ENCODE measurements around the gene FBXW12.

Gene FBXW12

GRCh38 chr3:48352546-48352945 is 19.5 kb upstream of the FBXW12 start:
- Histone ChIP-seq H3K9me3 (ENCODE audit: insufficient read depth, low read depth, low read length) (peaks cover 3% of the 10 kb centered on the region), H3K18ac (ENCODE audit: low read length) (no peak overlapping the region), H3K27ac (ENCODE audit: low read depth, low read length) (no peak overlapping the region), H4K8ac (ENCODE audit: low read depth, low read length) (no peak overlapping the region), H3K4me1 (ENCODE audit: control insufficient read depth in 1 of 2, insufficient read depth in 2 of 2, low read length in 2 of 2) (no peaks in the 10 kb centered on the region), H3K36me3 (ENCODE audit: control insufficient read depth in 1 of 2, insufficient read depth in 2 of 2, low read length in 2 of 2) (no peaks in the 10 kb centered on the region), H3K23ac (ENCODE audit: low read length) (no peak overlapping the region), H4K12ac (ENCODE audit: low read depth, low read length) (no peak overlapping the region), H3K4me2 (ENCODE audit: low read length) (no peak overlapping the region), H3K4me3 (ENCODE audit: low read depth, low read length) (no peak overlapping the region), H2BK12ac (ENCODE audit: low read length) (no peak overlapping the region), H2AFZ (ENCODE audit: insufficient read depth, low read length, poor library complexity) (no peak overlapping the region), H3K14ac (ENCODE audit: low read length) (no peak overlapping the region), H3K4ac (ENCODE audit: low read depth, low read length) (no peak overlapping the region), H3K79me1 (ENCODE audit: low read length) (no peaks in the 10 kb centered on the region), H3K27me3 (ENCODE audit: insufficient read depth, low read length) (no peaks in the 10 kb centered on the region), H3K9ac (ENCODE audit: low read length) (no peak overlapping the region), H2AK5ac (ENCODE audit: low read length) (no peak overlapping the region), H4K91ac (ENCODE audit: low read depth, low read length) (no peak overlapping the region), H3K79me2 (ENCODE audit: control insufficient read depth, insufficient read depth, low read length, poor library complexity) (no peaks in the 10 kb centered on the region), H2BK120ac (ENCODE audit: insufficient read depth, low read length, poor library complexity) (no peak overlapping the region), H2BK5ac (ENCODE audit: low read depth, low read length, poor library complexity) (no peak overlapping the region)
- no CpG with 5 or more reads among the region's 6 CpGs for WGBS (ENCODE audit: extremely low coverage, insufficient coverage, insufficient read length)
- no peak for DNase-seq

- Histone ChIP-seq H3K27me3 (ENCODE audit: insufficient read depth, low read length) (no peaks in the 10 kb centered on the region), H4K12ac (ENCODE audit: low read depth, low read length) (no peak overlapping the region), H3K14ac (ENCODE audit: low read length) (no peak overlapping the region), H3K79me2 (ENCODE audit: control insufficient read depth, insufficient read depth, low read length, poor library complexity) (no peaks in the 10 kb centered on the region), H2AK5ac (ENCODE audit: low read length) (no peak overlapping the region), H3K9me3 (ENCODE audit: insufficient read depth, low read depth, low read length) (peaks cover 9% of the 10 kb centered on the region), H4K8ac (ENCODE audit: low read depth, low read length) (no peak overlapping the region), H3K9ac (ENCODE audit: low read length) (no peak overlapping the region), H3K4ac (ENCODE audit: low read depth, low read length) (no peak overlapping the region), H3K27ac (ENCODE audit: low read depth, low read length) (no peak overlapping the region), H3K36me3 (ENCODE audit: control insufficient read depth in 1 of 2, insufficient read depth in 2 of 2, low read length in 2 of 2) (no peaks in the 10 kb centered on the region), H3K79me1 (ENCODE audit: low read length) (no peaks in the 10 kb centered on the region), H2BK120ac (ENCODE audit: insufficient read depth, low read length, poor library complexity) (no peak overlapping the region), H4K91ac (ENCODE audit: low read depth, low read length) (no peak overlapping the region), H3K18ac (ENCODE audit: low read length) (no peak overlapping the region), H2BK12ac (ENCODE audit: low read length) (no peak overlapping the region), H3K4me2 (ENCODE audit: low read length) (no peak overlapping the region), H2BK5ac (ENCODE audit: low read depth, low read length, poor library complexity) (no peak overlapping the region), H3K4me1 (ENCODE audit: control insufficient read depth in 1 of 2, insufficient read depth in 2 of 2, low read length in 2 of 2) (no peaks in the 10 kb centered on the region), H3K23ac (ENCODE audit: low read length) (no peak overlapping the region), H2AFZ (ENCODE audit: insufficient read depth, low read length, poor library complexity) (no peak overlapping the region), H3K4me3 (ENCODE audit: low read depth, low read length) (no peak overlapping the region)
- no CpG with 5 or more reads among the region's 4 CpGs for WGBS (ENCODE audit: extremely low coverage, insufficient coverage, insufficient read length)
- no peak for DNase-seq
Observed at GRCh38 chr3:48353987-48354386, 18.0 kb upstream of the FBXW12 start.

- no peak overlapping the region for H2BK12ac ChIP-seq (ENCODE audit: low read length)
- no peak overlapping the region for H4K91ac ChIP-seq (ENCODE audit: low read depth, low read length)
- no CpG with 5 or more reads among the region's 1 CpG for WGBS (ENCODE audit: extremely low coverage, insufficient coverage, insufficient read length)
- H3K23ac ChIP-seq (ENCODE audit: low read length): no peak overlapping the region
- H3K4me1 ChIP-seq (ENCODE audit: control insufficient read depth in 1 of 2, insufficient read depth in 2 of 2, low read length in 2 of 2): no peaks in the 10 kb centered on the region
- no peak overlapping the region for H3K4ac ChIP-seq (ENCODE audit: low read depth, low read length)
- no peak overlapping the region for H2BK120ac ChIP-seq (ENCODE audit: insufficient read depth, low read length, poor library complexity)
- H3K9me3 ChIP-seq (ENCODE audit: insufficient read depth, low read depth, low read length): peaks cover 9% of the 10 kb centered on the region
- H4K12ac ChIP-seq (ENCODE audit: low read depth, low read length): no peak overlapping the region
- H3K36me3 ChIP-seq (ENCODE audit: control insufficient read depth in 1 of 2, insufficient read depth in 2 of 2, low read length in 2 of 2): no peaks in the 10 kb centered on the region
- DNase-seq: no peak
- H3K27me3 ChIP-seq (ENCODE audit: insufficient read depth, low read length): no peaks in the 10 kb centered on the region
- H3K4me2 ChIP-seq (ENCODE audit: low read length): no peak overlapping the region
- H4K8ac ChIP-seq (ENCODE audit: low read depth, low read length): no peak overlapping the region
- H2AFZ ChIP-seq (ENCODE audit: insufficient read depth, low read length, poor library complexity): no peak overlapping the region
- H3K27ac ChIP-seq (ENCODE audit: low read depth, low read length): no peak overlapping the region
- no peaks in the 10 kb centered on the region for H3K79me2 ChIP-seq (ENCODE audit: control insufficient read depth, insufficient read depth, low read length, poor library complexity)
- H2AK5ac ChIP-seq (ENCODE audit: low read length): no peak overlapping the region
- H3K18ac ChIP-seq (ENCODE audit: low read length): no peak overlapping the region
- no peak overlapping the region for H3K4me3 ChIP-seq (ENCODE audit: low read depth, low read length)
- H2BK5ac ChIP-seq (ENCODE audit: low read depth, low read length, poor library complexity): no peak overlapping the region
- no peaks in the 10 kb centered on the region for H3K79me1 ChIP-seq (ENCODE audit: low read length)
- H3K14ac ChIP-seq (ENCODE audit: low read length): no peak overlapping the region
- H3K9ac ChIP-seq (ENCODE audit: low read length): no peak overlapping the region
Observed at GRCh38 chr3:48356419-48356818, 15.6 kb upstream of the FBXW12 start.

- no peaks in the 10 kb centered on the region for H3K27me3 ChIP-seq (ENCODE audit: insufficient read depth, low read length)
- H4K8ac ChIP-seq (ENCODE audit: low read depth, low read length): no peak overlapping the region
- no peaks in the 10 kb centered on the region for H3K36me3 ChIP-seq (ENCODE audit: control insufficient read depth in 1 of 2, insufficient read depth in 2 of 2, low read length in 2 of 2)
- DNase-seq: no peak
- H3K4me3 ChIP-seq (ENCODE audit: low read depth, low read length): no peak overlapping the region
- H3K18ac ChIP-seq (ENCODE audit: low read length): no peak overlapping the region
- H2BK5ac ChIP-seq (ENCODE audit: low read depth, low read length, poor library complexity): no peak overlapping the region
- no peak overlapping the region for H4K91ac ChIP-seq (ENCODE audit: low read depth, low read length)
- H3K14ac ChIP-seq (ENCODE audit: low read length): no peak overlapping the region
- H4K12ac ChIP-seq (ENCODE audit: low read depth, low read length): no peak overlapping the region
- no peak overlapping the region for H3K27ac ChIP-seq (ENCODE audit: low read depth, low read length)
- H3K79me2 ChIP-seq (ENCODE audit: control insufficient read depth, insufficient read depth, low read length, poor library complexity): no peaks in the 10 kb centered on the region
- H3K4me2 ChIP-seq (ENCODE audit: low read length): no peak overlapping the region
- no peaks in the 10 kb centered on the region for H3K79me1 ChIP-seq (ENCODE audit: low read length)
- no peak overlapping the region for H3K4ac ChIP-seq (ENCODE audit: low read depth, low read length)
- H3K9ac ChIP-seq (ENCODE audit: low read length): no peak overlapping the region
- no peak overlapping the region for H2AK5ac ChIP-seq (ENCODE audit: low read length)
- H2AFZ ChIP-seq (ENCODE audit: insufficient read depth, low read length, poor library complexity): no peak overlapping the region
- H2BK120ac ChIP-seq (ENCODE audit: insufficient read depth, low read length, poor library complexity): no peak overlapping the region
- no peak overlapping the region for H2BK12ac ChIP-seq (ENCODE audit: low read length)
- peaks cover 11% of the 10 kb centered on the region for H3K9me3 ChIP-seq (ENCODE audit: insufficient read depth, low read depth, low read length)
- no peak overlapping the region for H3K23ac ChIP-seq (ENCODE audit: low read length)
- no peaks in the 10 kb centered on the region for H3K4me1 ChIP-seq (ENCODE audit: control insufficient read depth in 1 of 2, insufficient read depth in 2 of 2, low read length in 2 of 2)
Observed at GRCh38 chr3:48361928-48362327, 10.1 kb upstream of the FBXW12 start.
